GM23248 (cell line): ENCODE results near the gene SRC.

ENCODE experiments used
- EZH2 ChIP-seq: fragments of 200-600 bp; sonication (generic); IDR thresholded peaks from 2 replicates; pipeline ENCODE4 v1.6.1; 2018; ENCODE audit warnings: antibody characterized with exemption, mild to moderate bottlenecking; ENCODE audit not compliant: insufficient read depth, poor library complexity, severe bottlenecking
- EZH2phosphoT487 ChIP-seq: fragments of 200-600 bp; sonication (generic); IDR thresholded peaks from 2 replicates; pipeline ENCODE4 v1.6.1; 2018; ENCODE audit warnings: antibody characterized with exemption, moderate library complexity, mild to moderate bottlenecking, low read depth; ENCODE audit not compliant: insufficient read depth

- TF ChIP-seq EZH2 = no peak
- no peak for TF ChIP-seq EZH2phosphoT487
These were observed 99.1 kb downstream of the SRC start for GRCh38 chr20:37445041-37445440.
